ENCODE results near the gene NAA10.

DNA sequence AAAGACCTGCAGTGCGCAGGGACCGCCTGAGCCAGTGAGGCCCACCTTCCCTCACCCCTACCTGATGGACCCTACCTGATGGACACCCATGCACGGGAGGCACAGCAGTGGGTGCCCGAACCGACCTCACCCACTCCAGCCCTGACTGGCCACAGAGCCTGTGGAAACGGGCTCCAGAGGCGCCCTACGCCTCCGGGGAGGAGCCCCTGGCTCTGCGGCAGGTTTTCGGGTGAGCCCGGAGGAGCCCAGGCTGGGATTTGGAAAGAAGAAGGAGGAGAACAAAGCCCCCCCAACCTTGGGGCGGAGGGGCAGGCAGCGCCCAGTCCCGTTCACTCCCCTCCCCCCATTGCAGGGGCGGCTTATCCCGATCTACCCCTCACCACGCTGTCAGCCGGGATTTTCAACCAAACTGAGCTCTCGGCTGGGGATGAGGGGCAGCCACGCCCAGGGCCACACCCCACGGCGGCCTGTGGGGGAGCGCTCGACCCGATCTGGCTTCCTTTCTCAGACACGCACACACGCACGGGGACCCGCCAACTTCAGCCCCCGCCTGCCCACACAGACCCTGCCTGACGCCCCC is 49.5 kb downstream of the NAA10 start:
- TF ChIP-seq EZH2 (IDR thresholded peaks at IDR 0.05; ENCODE audit: borderline replicate concordance, insufficient read depth, low read length, poor library complexity, severe bottlenecking) (no peak), RAD21 (conservative IDR thresholded peaks at IDR 0.05) (no peak), MXI1 (conservative IDR thresholded peaks at IDR 0.05; ENCODE audit: poor library complexity, severe bottlenecking) (no peak), POLR2AphosphoS5 (IDR thresholded peaks at IDR 0.05) (no peak), EP300 (conservative IDR thresholded peaks at IDR 0.05; ENCODE audit: poor library complexity, severe bottlenecking) (no peak), TAF1 (IDR thresholded peaks at IDR 0.05; ENCODE audit: low read depth) (no peak), SMC3 (conservative IDR thresholded peaks at IDR 0.05; ENCODE audit: poor library complexity) (no peak)
- TF ChIP-seq, protein P1, sequence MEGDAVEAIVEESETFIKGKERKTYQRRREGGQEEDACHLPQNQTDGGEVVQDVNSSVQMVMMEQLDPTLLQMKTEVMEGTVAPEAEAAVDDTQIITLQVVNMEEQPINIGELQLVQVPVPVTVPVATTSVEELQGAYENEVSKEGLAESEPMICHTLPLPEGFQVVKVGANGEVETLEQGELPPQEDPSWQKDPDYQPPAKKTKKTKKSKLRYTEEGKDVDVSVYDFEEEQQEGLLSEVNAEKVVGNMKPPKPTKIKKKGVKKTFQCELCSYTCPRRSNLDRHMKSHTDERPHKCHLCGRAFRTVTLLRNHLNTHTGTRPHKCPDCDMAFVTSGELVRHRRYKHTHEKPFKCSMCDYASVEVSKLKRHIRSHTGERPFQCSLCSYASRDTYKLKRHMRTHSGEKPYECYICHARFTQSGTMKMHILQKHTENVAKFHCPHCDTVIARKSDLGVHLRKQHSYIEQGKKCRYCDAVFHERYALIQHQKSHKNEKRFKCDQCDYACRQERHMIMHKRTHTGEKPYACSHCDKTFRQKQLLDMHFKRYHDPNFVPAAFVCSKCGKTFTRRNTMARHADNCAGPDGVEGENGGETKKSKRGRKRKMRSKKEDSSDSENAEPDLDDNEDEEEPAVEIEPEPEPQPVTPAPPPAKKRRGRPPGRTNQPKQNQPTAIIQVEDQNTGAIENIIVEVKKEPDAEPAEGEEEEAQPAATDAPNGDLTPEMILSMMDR (IDR thresholded peaks at IDR 0.05; ENCODE audit: poor library complexity, severe bottlenecking), result no peak
- TF ChIP-seq, protein P2, sequence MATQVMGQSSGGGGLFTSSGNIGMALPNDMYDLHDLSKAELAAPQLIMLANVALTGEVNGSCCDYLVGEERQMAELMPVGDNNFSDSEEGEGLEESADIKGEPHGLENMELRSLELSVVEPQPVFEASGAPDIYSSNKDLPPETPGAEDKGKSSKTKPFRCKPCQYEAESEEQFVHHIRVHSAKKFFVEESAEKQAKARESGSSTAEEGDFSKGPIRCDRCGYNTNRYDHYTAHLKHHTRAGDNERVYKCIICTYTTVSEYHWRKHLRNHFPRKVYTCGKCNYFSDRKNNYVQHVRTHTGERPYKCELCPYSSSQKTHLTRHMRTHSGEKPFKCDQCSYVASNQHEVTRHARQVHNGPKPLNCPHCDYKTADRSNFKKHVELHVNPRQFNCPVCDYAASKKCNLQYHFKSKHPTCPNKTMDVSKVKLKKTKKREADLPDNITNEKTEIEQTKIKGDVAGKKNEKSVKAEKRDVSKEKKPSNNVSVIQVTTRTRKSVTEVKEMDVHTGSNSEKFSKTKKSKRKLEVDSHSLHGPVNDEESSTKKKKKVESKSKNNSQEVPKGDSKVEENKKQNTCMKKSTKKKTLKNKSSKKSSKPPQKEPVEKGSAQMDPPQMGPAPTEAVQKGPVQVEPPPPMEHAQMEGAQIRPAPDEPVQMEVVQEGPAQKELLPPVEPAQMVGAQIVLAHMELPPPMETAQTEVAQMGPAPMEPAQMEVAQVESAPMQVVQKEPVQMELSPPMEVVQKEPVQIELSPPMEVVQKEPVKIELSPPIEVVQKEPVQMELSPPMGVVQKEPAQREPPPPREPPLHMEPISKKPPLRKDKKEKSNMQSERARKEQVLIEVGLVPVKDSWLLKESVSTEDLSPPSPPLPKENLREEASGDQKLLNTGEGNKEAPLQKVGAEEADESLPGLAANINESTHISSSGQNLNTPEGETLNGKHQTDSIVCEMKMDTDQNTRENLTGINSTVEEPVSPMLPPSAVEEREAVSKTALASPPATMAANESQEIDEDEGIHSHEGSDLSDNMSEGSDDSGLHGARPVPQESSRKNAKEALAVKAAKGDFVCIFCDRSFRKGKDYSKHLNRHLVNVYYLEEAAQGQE (IDR thresholded peaks at IDR 0.05; ENCODE audit: borderline replicate concordance), result no peak
